Heart left ventricle (tissue), 13 donors: ENCODE results near the gene C10orf120.

Experiments used
- POLR2A ChIP-seq, 2 donors: fragments of 450-650 bp; IDR thresholded peaks; one replicate each; pipeline ENCODE4 v1.6.1; 2017; ENCODE audit warnings: antibody characterized with exemption in 2 of 2, mild to moderate bottlenecking in 2 of 2, moderate library complexity in 2 of 2
- TF ChIP-seq, protein P1 (sequence below), 12 donors: fragments of 200-600 bp; sonication (generic) in 4 of 12; IDR thresholded peaks; one replicate each; pipeline versions ENCODE4 v1.5.0 to v1.8.0; 2018 to 2022; ENCODE audit warnings: antibody characterized with exemption in 12 of 12, mild to moderate bottlenecking in 5 of 12
- donor health status: ischemic (EF 13 %, LVEDD 7.1; RV severe dilation, severe dysfunction).
- donor health status: DM: no; HTN: yes; CAD: no.
- donor health status: DM: no; HTN: no; CAD: no.
- donor health status: ischemic (EF 25% LVEDD 6.9; RV normal size, moderate dysfunction).
- donor health status: ischemic (EF 25% LVEDD 5.7; RV mildly dilated, moderate dysfunction).
- donor health status: ischemic (EF 35%, LVEDD 5.7; RV mildly dilated, moderate dysfunction).
- donor health status: nonischemic (EF 11% LVEDD 7.7; RV severe dilation, severe dysfunction).
- donor health status: DM: yes; HTN: yes; CAD: no.
- donor health status: PGD.
- donor health status: ischemic (EF 29% LVEDD 5.4; RV normal size, mild dysfunction).
- donor health status: nonischemic (EF 23%, LVEDD 6.1; RV moderate dilation, normal function).

- no peak for TF ChIP-seq POLR2A (IDR thresholded peaks at IDR 0.05)
- TF ChIP-seq, protein P1, sequence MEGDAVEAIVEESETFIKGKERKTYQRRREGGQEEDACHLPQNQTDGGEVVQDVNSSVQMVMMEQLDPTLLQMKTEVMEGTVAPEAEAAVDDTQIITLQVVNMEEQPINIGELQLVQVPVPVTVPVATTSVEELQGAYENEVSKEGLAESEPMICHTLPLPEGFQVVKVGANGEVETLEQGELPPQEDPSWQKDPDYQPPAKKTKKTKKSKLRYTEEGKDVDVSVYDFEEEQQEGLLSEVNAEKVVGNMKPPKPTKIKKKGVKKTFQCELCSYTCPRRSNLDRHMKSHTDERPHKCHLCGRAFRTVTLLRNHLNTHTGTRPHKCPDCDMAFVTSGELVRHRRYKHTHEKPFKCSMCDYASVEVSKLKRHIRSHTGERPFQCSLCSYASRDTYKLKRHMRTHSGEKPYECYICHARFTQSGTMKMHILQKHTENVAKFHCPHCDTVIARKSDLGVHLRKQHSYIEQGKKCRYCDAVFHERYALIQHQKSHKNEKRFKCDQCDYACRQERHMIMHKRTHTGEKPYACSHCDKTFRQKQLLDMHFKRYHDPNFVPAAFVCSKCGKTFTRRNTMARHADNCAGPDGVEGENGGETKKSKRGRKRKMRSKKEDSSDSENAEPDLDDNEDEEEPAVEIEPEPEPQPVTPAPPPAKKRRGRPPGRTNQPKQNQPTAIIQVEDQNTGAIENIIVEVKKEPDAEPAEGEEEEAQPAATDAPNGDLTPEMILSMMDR (IDR thresholded peaks at IDR 0.05): no peak
Observed at GRCh38 chr10:122746408-122746807, 46.8 kb upstream of the C10orf120 start.
